ENCODE results near the gene AP2A2.
A peak's percentile ranks its signal among the peaks of the same experiment; 100 is the strongest.

AP2A2 gene

GRCh38 chr11:925496-926301 is at the start of gene AP2A2:
Gene AP2A2, plus strand, starts transcription at chr11:925870. Its CDS starts 152 bp downstream, at chr11:926022.
- peak; percentile 84 to 85 for DNase-seq (ENCODE audit: low read depth in 2 of 2)

DNA sequence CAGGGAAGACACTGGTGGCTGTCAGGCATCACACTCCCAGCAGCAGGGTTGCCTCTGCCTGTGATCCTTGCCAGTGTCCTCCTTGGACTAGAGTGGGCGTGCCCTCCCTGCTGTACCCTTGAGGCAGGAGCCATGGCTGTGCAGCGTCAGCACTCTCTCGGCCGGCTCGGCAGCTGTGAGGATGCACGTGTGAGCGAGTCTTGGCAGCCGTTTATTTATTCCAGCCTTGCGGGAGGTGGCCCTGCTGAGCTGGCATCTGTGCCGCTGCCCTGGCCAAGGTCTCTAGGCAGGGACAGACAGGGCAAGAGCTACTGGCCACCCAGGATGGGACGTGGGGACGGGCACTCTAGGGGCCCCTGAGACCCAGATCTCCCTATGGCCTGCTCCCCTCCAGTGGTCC is 49.1 kb upstream of the AP2A2 start:
- DNase-seq (ENCODE audit: low read depth in 2 of 2), result no peak

DNA sequence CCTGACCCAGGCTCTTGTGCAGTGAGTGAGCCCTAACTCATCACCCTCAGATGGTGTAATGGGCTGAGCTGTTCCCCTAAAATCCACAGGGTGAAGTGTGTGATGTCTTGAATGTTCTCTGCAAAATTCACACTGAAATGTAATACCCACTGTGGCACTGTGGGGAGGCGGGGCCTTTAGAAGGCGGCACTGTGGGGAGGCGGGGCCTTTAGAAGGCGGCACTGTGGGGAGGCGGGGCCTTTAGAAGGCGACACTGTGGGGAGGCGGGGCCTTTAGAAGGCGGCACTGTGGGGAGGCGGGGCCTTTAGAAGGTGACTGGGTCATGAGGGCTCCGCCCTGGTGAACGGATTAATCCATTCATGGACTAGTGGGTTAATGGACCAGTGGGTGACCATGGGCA is 48.1 kb upstream of the AP2A2 start:
- no peak for DNase-seq (ENCODE audit: low read depth in 2 of 2)

- no peak for DNase-seq (ENCODE audit: low read depth in 2 of 2)
Observed at GRCh38 chr11:880447-880846, 45.2 kb upstream of the AP2A2 start.

DNA sequence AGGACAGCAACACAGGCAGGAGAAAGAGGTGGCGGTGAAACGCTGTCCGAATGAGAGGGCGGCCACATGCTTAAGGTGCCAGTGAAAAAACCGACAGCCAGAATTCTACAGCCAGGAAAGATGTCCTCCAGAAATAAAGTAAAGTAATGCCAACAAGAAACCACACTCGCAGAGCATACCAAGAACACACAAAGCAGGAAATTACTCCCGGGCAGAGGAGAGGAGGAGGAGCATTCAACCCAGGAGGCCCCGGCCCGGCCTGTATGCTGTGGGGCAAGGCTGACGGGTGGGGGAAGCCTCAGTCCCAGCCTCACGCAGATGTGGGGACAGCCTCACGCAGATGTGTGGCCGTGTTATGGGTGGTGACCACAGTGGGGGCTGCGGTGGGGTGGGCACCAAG is 43.1 kb upstream of the AP2A2 start:
- DNase-seq (ENCODE audit: low read depth in 2 of 2), result no peak

- DNase-seq (ENCODE audit: low read depth in 2 of 2), result no peak
Observed at GRCh38 chr11:883527-883926, 42.1 kb upstream of the AP2A2 start.

DNA sequence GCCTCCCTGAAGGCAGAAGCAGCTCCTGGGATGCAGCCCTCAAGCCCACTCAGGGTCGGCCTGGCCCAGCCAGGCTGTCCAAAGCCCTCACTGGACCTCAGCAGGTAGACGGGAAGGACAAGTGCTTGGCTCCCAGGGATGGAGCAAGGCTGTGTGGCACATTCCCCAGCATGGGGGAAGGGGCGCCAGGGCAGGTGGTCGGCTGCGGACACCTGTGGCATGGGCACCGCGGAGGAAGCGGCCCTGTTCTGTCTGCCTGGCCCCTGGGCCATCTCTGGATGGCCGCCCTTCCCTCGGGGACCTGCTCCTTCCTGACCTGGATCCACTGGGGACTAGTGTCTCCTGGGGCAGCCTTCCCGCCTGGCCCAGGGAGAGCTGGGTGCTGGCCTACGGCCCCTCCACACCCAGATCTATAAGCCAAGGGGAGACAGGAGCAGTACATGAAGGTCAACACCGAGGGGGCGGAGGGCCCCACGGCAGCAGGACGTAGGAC is 41.0 kb upstream of the AP2A2 start:
- DNase-seq (ENCODE audit: low read depth in 2 of 2), result no peak

GRCh38 chr11:886568-886967 is 39.1 kb upstream of the AP2A2 start:
- DNase-seq (ENCODE audit: low read depth in 2 of 2), result no peak

DNA sequence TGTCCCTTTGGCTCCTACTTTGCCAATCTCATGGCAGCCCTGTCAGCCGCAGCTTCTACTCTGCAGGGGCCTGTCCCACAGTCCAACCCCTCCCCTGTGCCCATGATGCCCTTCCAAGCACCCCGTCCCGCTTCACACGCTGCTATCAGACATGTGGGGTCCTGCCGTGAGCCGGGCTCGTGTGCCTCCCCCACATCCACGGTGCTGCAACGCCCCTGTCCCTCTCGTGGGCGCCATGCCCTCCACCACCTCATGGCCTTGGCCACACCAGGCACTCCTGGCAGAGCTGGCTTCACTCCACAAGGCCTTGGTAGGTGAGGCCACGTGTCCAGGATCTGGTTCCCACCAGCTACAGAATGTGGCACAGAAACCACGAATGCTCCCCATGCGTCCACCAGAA is 38.1 kb upstream of the AP2A2 start:
- DNase-seq (ENCODE audit: low read depth in 2 of 2), result no peak

DNA sequence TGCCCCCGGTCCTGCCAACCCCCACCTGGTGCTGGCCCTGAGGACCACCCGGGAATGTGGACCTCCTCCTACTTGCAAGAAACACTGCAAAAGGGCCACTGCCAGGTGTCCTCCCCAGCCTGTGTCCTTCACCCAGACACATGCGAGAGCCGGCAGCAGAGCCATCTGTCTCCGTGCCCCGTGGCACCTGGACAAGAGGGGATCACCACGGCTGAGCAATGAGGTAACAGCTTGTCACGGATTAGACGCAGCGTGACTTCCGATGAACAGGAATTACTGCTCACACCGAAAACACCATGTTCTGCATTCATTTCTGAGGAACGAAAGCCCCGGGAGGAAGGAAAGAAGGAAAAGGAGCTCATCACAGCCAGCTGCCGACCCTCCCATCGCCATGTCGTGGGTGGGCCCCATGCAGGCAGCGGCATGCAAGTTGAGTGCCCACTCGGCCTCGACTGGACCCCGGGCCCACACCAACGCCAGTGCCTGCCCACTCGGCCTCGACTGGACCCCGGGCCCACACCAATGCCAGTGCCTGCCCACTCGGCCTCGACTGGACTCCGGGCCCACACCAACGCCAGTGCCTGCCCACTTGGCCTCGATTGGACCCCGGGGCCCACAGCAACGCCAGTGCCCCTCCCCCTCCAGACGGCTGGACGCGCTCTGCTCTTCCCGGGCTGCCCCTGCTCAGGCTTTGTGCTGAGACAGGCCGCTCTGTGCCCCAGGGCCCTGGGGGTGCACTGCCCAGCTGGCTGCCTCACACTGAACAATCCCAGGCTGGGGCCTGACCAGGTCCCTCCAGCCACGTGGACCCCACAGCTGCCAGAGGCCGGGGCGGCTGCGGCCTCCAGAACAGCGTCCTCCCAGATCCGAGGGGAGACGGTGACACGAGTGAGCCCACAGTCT is 37.1 kb upstream of the AP2A2 start:
- DNase-seq (ENCODE audit: low read depth in 2 of 2), result no peak

GRCh38 chr11:889257-889656 is 36.4 kb upstream of the AP2A2 start:
- DNase-seq (ENCODE audit: low read depth in 2 of 2), result no peak

- no peak for DNase-seq (ENCODE audit: low read depth in 2 of 2)
Observed at GRCh38 chr11:889687-890475, 35.8 kb upstream of the AP2A2 start.

- DNase-seq (ENCODE audit: low read depth in 2 of 2), result no peak
Observed at GRCh38 chr11:890794-891540, 34.7 kb upstream of the AP2A2 start.

DNA sequence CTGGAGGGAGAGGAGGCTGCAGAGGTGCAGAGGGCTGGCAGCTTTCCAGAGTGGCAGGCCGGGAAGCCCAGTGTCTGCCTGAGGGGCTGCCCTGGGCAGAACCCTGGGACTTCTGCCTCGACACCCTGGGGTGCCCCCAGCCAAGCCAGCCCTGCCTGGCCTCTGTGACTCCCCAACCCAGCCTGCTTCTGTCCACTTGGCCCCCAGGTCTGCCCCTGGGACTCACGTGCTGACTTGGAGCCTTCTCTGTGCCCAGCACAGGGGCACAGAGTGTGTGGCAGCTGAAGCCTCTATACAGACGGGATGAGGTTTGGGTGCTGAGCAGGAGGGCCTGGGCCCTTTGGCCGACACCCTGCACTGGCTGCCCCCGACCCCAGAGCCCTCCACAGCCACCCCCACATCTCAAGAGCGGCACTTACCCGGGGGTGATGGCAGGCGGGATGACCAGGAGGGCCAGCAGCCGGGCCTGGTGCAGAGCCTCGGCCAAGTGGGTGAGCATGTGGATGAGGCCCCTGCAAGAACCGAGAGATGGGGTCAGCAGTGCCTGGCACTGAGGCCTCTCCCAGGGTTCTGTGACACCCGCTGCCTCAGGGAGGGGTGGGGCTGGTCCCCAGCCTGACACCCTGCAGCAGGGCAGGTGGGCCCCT is 32.5 kb upstream of the AP2A2 start:
- no peak for DNase-seq (ENCODE audit: low read depth in 2 of 2)

- no peak for DNase-seq (ENCODE audit: low read depth in 2 of 2)
Observed at GRCh38 chr11:894575-895201, 31.0 kb upstream of the AP2A2 start.

DNA sequence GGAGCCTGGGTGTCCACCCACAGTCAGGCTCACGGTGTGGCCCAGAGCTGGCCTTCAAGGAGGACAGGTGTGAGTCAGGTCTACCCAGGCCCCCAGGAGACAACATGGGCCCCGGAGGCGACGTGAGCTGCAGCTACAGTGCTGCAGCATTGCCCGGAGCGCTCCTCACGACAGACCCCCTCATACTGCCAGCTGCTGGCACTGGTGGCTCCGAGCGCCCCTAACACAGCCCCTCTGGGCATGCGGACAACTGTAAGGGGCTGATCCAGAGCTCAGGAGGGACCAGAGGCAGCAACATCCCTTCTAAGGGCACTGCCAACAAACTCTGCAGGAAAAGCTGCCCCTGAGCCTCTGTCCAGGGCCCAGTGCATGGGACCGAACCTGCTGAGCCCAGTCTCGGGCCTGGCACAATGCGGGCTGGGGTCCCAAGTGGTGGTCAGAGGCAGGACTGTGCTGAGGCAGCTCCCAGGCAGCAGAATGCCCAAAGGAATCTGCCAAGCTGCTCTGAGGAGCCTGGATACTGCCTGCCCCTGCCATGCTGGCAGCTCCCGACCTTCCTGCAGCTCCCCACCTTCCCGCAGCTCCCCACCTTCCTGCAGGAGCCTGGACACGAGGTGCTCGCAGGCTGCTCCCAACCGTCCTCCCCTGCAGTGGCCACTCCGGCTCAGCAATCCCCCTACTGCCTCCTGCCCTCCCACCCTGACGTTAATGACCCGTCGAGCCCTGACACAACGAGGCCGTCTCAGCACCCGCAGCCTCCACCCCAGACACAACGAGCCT is 30.1 kb upstream of the AP2A2 start:
- no peak for DNase-seq (ENCODE audit: low read depth in 2 of 2)

- no peak for DNase-seq (ENCODE audit: low read depth in 2 of 2)
Observed at GRCh38 chr11:897253-898142, 28.2 kb upstream of the AP2A2 start.

DNA sequence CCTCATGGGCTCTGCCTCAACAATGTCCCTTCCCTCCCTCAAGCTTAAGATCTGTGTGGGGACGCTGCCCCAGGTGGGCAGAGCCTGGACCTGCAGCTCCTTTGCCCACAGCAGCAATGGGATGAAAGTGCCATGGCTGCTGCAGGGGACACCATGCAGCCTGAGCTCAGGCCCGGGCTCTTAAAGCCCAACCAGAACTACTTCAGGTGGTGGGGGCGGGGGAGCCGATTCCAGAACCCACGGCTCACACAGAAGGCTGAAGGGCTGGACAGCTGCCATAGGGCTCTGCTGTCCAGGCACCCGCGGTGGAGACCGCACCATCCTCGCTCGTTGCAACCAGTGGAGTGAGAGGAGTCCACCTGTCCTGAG is 27.5 kb upstream of the AP2A2 start:
- no peak for DNase-seq (ENCODE audit: low read depth in 2 of 2)

Measured in stimulated activated CD8-positive, alpha-beta memory T cell treated with anti-CD3 and anti-CD28 coated beads, Interleukin-2, amount 100 ng/mL, for 1 hour (primary cell).